ENCODE results near the gene CD63.

DNA sequence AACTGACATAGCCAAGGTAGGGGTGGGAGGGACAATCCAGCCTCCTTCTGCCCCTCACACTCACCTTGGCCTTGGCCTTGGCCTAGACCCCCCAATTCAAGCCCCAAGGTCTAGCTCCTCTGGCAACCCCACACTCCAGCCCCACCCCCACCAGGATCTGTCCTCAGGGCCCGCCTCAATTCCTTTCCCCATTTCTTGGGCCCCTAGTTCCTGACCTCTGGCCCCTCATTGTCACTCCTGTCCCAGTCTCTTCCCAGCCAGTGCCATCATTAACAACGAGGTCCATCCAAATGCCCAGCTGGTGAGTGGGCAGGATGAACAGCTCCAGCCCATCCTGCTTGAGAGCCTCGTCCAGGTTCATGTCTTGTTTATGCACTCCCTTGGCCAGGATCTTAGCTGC, 7.3 kb upstream of the CD63 start:
- TF ChIP-seq CTCF (conservative IDR thresholded peaks at IDR 0.05 in 1 of 2, IDR thresholded peaks at IDR 0.05 in 1 of 2; ENCODE audit: low read depth in 1 of 2, low read length in 2 of 2) (no peak), EZH2 (IDR thresholded peaks at IDR 0.05; ENCODE audit: low read length, missing control alignments) (no peak)
